GM19395 (cell line): ENCODE results near the gene SCAF1.

Source experiments
- ATAC-seq: cut with Tn5 transposase; IDR thresholded peaks from one replicate; pipeline ENCODE4 v1.9.1; 2021; ENCODE audit warnings: mild to moderate bottlenecking, moderate library complexity; ENCODE audit not compliant: unreplicated experiment

Gene SCAF1

GRCh38 chr19:49664171-49665035, 22.4 kb downstream of the SCAF1 start:
- ATAC-seq: peak; percentile 4

GRCh38 chr19:49665036-49665350, 23.0 kb downstream of the SCAF1 start:
- peak; percentile 1 for ATAC-seq

- ATAC-seq: peak; percentile 77
Observed at GRCh38 chr19:49665351-49666119, 23.5 kb downstream of the SCAF1 start, which contains the start of the genes BCL2L12 and IRF3. Gene BCL2L12 (plus strand): TSS chr19:49665933. CDS start chr19:49666693, 760 bp downstream. Gene IRF3 (minus strand): TSS chr19:49665857. CDS start chr19:49664838, 1,019 bp downstream.

GRCh38 chr19:49666120-49666444, 24.1 kb downstream of the SCAF1 start:
- ATAC-seq: peak; percentile 17

- no peak for ATAC-seq
Observed at GRCh38 chr19:49667473-49667872, 25.5 kb downstream of the SCAF1 start.

GRCh38 chr19:49669516-49669915, 27.5 kb downstream of the SCAF1 start:
- no peak for ATAC-seq

- ATAC-seq: no peak
Observed at GRCh38 chr19:49672131-49672919, 30.3 kb downstream of the SCAF1 start.

GRCh38 chr19:49676136-49676783, 34.3 kb downstream of the SCAF1 start:
- peak; percentile 32 for ATAC-seq

- ATAC-seq: peak; percentile 66
Observed at GRCh38 chr19:49676784-49677230, 34.8 kb downstream of the SCAF1 start.

- ATAC-seq: no peak
Observed at GRCh38 chr19:49677231-49677900, 35.4 kb downstream of the SCAF1 start, which contains the start of gene PRMT1. Gene PRMT1 (plus strand): TSS chr19:49677271. CDS start chr19:49677281, 10 bp downstream.

- no peak for ATAC-seq
Observed at GRCh38 chr19:49677901-49678674, 36.1 kb downstream of the SCAF1 start.

- no peak for ATAC-seq
Observed at GRCh38 chr19:49678985-49679770, 37.2 kb downstream of the SCAF1 start.

- ATAC-seq: no peak
Observed at GRCh38 chr19:49679771-49680413, 37.9 kb downstream of the SCAF1 start.

- ATAC-seq: no peak
Observed at GRCh38 chr19:49680421-49681351, 38.7 kb downstream of the SCAF1 start.

GRCh38 chr19:49681830-49682229, 39.8 kb downstream of the SCAF1 start:
- ATAC-seq: no peak

- ATAC-seq: no peak
Observed at GRCh38 chr19:49682274-49682673, 40.3 kb downstream of the SCAF1 start.

GRCh38 chr19:49683814-49684250, 41.8 kb downstream of the SCAF1 start:
- no peak for ATAC-seq
